H1 (cell line): ENCODE measurements around the gene ORAI3. TPM values are rescaled to one million over a fixed set of nuclear protein-coding genes. Genes with fewer than 3 reads are reported as not detected.
A peak's percentile ranks its signal among the peaks of the same experiment; 100 is the strongest.

Source experiments
- CHD7 ChIP-seq: fragments of 300-600 bp; sonication (generic); IDR thresholded peaks from 2 replicates; pipeline ENCODE4 v1.7.1; 2012; ENCODE audit warnings: low read length, moderate library complexity, mild to moderate bottlenecking, inconsistent platforms; ENCODE audit not compliant: insufficient replicate concordance
- HDAC2 ChIP-seq, 2 experiments: fragments of 300-600 bp in 1 of 2; sonication (generic) in 1 of 2; IDR thresholded peaks; 2 replicates each; pipeline ENCODE4 v1.6.1; 2011 to 2012; ENCODE audit warnings: low read depth in 2 of 2, low read length in 2 of 2, mild to moderate bottlenecking in 2 of 2, moderate library complexity in 2 of 2, borderline replicate concordance in 1 of 2, inconsistent platforms in 1 of 2
- NRF1 ChIP-seq: IDR thresholded peaks from 2 replicates; pipeline ENCODE4 v1.6.1; 2011; ENCODE audit warnings: mild to moderate bottlenecking, low read depth, low read length, improper control_type of control experiment
- RAD21 ChIP-seq, 2 experiments: IDR thresholded peaks in 1 of 2; conservative IDR thresholded peaks in 1 of 2; 2 replicates each; pipeline ENCODE4 v1.6.1; 2011; ENCODE audit warnings: low read depth in 2 of 2, low read length in 2 of 2, improper control_type of control experiment in 1 of 2, inconsistent platforms in 1 of 2, mild to moderate bottlenecking in 1 of 2, moderate library complexity in 1 of 2
- SIRT6 ChIP-seq: IDR thresholded peaks from one replicate; pipeline ENCODE4 v1.7.1; 2012; ENCODE audit warnings: low read length, inconsistent platforms
- SIX5 ChIP-seq: IDR thresholded peaks from 2 replicates; pipeline ENCODE4 v1.6.1; 2011; ENCODE audit warnings: mild to moderate bottlenecking, low read depth, low read length
- SP1 ChIP-seq: IDR thresholded peaks from 2 replicates; pipeline ENCODE4 v1.6.1; 2011; ENCODE audit warnings: low read depth, low read length
- SP4 ChIP-seq: IDR thresholded peaks from 2 replicates; pipeline ENCODE4 v1.6.1; 2012; ENCODE audit warnings: low read length, inconsistent platforms
- USF2 ChIP-seq: IDR thresholded peaks from 2 replicates; pipeline ENCODE4 v1.6.1; 2011; ENCODE audit warnings: low read length, improper control_type of control experiment
- polyA plus RNA-seq, 7 experiments: library from polyadenylated mRNA; depleted of rRNA in 3 of 7; stranded (reverse) in 5 of 7; unstranded in 2 of 7; fragments of >200 nt in 5 of 7; fragments of 200-250 nt in 2 of 7; gene quantifications; 1 replicate in 5 of 7; 2 replicates in 1 of 7; 4 replicates in 1 of 7; pipeline versions ENCODE4 v1.2.1 to v1.2.3, GENCODE V29; 2011 to 2013; ENCODE audit warnings: missing spikeins in 2 of 7, mixed read lengths in 2 of 7
- total RNA-seq: library from RNA; stranded (reverse); fragmentation: NEBNext Ultra II Directional; extraction: Animal tissue kit (Norgen Biotek cat#: 25700); gene quantifications from 2 replicates; pipeline ENCODE4 v1.2.1, GENCODE V29; 2021

Gene ORAI3
- total and polyA plus RNA-seq, 2 of the 8 experiments (the other 6 are each of a cell fraction or from before 2014, with no cell fraction given): 8.7 to 24.5 TPM

- TF ChIP-seq RAD21 (IDR thresholded peaks at IDR 0.05 in 1 of 2, conservative IDR thresholded peaks at IDR 0.05 in 1 of 2; ENCODE audit: low read depth in 2 of 2, low read length in 2 of 2) (peak; percentile 73 to 84), USF2 (no peak), NRF1 (no peak), SP4 (no peak), HDAC2 (IDR thresholded peaks at IDR 0.05; ENCODE audit: borderline replicate concordance in 1 of 2, low read depth in 2 of 2, low read length in 2 of 2) (no peak), SIRT6 (no peak), CHD7 (no peak), SIX5 (no peak), SP1 (no peak)
Observed at GRCh38 chr16:30985401-30986128, 36.7 kb downstream of the ORAI3 start (continued).
